ENCODE results near the gene DPF1. TPM values are rescaled to one million over a fixed set of nuclear protein-coding genes. Genes with fewer than 3 reads are reported as not detected.

DPF1 gene
- total RNA-seq, 1 experiment from 2014 or later = 1.0 TPM

DNA sequence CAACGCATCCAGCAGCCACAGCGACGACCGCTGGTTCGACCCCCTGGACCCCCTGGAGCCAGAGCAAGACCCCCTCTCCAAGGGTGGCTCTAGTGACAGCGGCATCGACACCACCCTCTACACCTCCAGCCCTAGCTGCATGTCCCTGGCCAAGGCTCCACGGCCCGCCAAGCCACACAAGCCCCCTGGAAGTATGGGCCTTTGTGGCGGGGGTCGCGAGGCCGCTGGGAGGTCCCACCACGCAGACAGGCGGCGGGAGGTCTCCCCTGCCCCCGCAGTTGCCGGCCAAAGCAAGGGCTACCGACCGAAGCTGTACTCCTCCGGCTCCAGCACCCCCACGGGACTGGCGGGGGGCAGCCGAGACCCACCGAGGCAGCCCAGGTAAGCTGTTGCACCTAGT lies 59.5 kb downstream of the DPF1 start:
- CTCF ChIA-PET = no interaction called here
- no peak for DNase-seq
- Mint-ChIP-seq H3K27me3 (ENCODE audit: unreplicated experiment) (no peaks in the 10 kb centered on the region), H3K4me1 (ENCODE audit: low read depth, unreplicated experiment) (no peaks in the 10 kb centered on the region), H3K27ac (ENCODE audit: unreplicated experiment) (no peak overlapping the region), H3K36me3 (ENCODE audit: insufficient read depth, unreplicated experiment) (peaks cover 46% of the 10 kb centered on the region), H3K4me3 (ENCODE audit: low read depth, unreplicated experiment) (no peak overlapping the region), H3K9me3 (ENCODE audit: low read depth, unreplicated experiment) (no peaks in the 10 kb centered on the region)
- BruUV-seq (replicated peaks) = no TSS peak
- TF ChIP-seq, protein P1, sequence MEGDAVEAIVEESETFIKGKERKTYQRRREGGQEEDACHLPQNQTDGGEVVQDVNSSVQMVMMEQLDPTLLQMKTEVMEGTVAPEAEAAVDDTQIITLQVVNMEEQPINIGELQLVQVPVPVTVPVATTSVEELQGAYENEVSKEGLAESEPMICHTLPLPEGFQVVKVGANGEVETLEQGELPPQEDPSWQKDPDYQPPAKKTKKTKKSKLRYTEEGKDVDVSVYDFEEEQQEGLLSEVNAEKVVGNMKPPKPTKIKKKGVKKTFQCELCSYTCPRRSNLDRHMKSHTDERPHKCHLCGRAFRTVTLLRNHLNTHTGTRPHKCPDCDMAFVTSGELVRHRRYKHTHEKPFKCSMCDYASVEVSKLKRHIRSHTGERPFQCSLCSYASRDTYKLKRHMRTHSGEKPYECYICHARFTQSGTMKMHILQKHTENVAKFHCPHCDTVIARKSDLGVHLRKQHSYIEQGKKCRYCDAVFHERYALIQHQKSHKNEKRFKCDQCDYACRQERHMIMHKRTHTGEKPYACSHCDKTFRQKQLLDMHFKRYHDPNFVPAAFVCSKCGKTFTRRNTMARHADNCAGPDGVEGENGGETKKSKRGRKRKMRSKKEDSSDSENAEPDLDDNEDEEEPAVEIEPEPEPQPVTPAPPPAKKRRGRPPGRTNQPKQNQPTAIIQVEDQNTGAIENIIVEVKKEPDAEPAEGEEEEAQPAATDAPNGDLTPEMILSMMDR (IDR thresholded peaks at IDR 0.05; ENCODE audit: unreplicated experiment) = no peak
- intact Hi-C loops (cut with micrococcal nuclease; ENCODE audit: unreplicated experiment) = no loop called here

DNA sequence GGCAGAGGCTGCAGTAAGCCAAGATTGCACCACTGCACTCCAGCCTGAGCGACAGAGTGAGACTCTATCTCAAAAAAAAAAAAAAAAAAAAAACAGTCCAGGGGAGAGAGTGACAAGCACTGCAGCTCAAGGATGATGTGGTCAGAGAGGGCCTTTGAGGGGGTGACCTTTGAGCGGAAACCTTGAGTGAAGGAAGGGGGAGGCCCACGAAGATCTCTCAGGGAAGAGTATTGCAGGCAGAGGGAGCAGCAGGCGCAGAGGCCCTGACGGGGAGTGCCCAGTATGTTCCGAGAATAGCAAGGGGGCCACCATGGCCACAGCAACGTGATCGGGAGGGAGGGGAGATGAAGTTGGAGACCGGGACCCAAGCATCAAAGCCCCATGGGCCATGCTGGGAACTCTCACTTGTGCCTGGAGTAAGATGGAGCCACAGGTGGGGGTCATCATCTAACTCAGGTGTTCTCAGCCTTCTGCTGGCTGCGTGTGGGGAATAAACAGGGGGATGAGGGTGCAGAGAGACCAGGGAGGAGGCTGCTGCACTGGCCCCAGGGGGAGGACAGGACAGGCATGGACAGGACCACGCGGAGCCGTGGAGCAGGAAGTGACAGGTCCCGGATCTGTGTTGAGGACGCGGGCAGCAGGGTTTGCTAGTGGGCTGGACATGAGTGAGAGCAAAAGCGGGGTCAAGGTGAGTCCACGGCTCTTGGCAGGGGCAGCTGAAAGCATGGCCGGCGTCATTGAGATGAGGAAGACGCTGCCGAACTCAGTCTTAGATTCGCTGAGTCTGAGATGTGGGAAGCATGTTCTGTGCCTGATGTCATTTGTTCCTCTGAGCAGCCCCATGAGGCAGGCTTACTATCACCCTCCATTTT lies 60.4 kb downstream of the DPF1 start:
- Mint-ChIP-seq H3K36me3 (ENCODE audit: insufficient read depth, unreplicated experiment) (peaks cover 45% of the 10 kb centered on the region), H3K4me3 (ENCODE audit: low read depth, unreplicated experiment) (no peak overlapping the region), H3K4me1 (ENCODE audit: low read depth, unreplicated experiment) (no peaks in the 10 kb centered on the region), H3K9me3 (ENCODE audit: low read depth, unreplicated experiment) (no peaks in the 10 kb centered on the region), H3K27me3 (ENCODE audit: unreplicated experiment) (no peaks in the 10 kb centered on the region), H3K27ac (ENCODE audit: unreplicated experiment) (no peak overlapping the region)
- intact Hi-C loops (cut with micrococcal nuclease; ENCODE audit: unreplicated experiment) = no loop called here
- TF ChIP-seq, protein P1 (IDR thresholded peaks at IDR 0.05; ENCODE audit: unreplicated experiment) = no peak
- no TSS peak for BruUV-seq (replicated peaks)
- CTCF ChIA-PET = no interaction called here
- no peak for DNase-seq

DNA sequence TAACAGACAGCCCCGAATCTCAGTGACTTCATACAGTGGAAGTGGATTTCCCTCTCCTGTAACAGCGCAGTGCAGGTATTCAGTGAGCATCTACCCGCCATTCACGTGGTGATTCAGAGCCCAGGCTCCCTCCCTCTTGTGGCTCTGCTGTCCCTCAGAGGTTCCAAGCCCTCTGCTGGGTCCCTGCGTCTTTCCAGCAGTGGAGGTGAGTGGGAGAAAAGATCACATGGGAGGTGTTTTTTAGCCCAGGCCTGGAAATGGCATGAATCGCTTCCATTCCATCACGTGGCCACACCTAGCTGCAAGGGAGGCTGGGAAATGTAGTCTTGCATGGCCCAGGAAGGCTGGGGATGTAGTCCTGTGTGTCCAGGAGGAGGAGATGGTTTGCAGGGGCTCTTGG lies 61.4 kb downstream of the DPF1 start:
- DNase-seq = no peak
- H3K9me3 Mint-ChIP-seq (ENCODE audit: low read depth, unreplicated experiment) = no peaks in the 10 kb centered on the region
- intact Hi-C loops (cut with micrococcal nuclease; ENCODE audit: unreplicated experiment) = no loop called here
- no peak overlapping the region for H3K4me3 Mint-ChIP-seq (ENCODE audit: low read depth, unreplicated experiment)
- TF ChIP-seq, protein P1 (IDR thresholded peaks at IDR 0.05; ENCODE audit: unreplicated experiment) = no peak
- BruUV-seq (replicated peaks) = no TSS peak
- H3K27me3 Mint-ChIP-seq (ENCODE audit: unreplicated experiment) = no peaks in the 10 kb centered on the region
- H3K27ac Mint-ChIP-seq (ENCODE audit: unreplicated experiment) = no peak overlapping the region
- no peaks in the 10 kb centered on the region for H3K4me1 Mint-ChIP-seq (ENCODE audit: low read depth, unreplicated experiment)
- CTCF ChIA-PET = no interaction called here
- peaks cover 40% of the 10 kb centered on the region for H3K36me3 Mint-ChIP-seq (ENCODE audit: insufficient read depth, unreplicated experiment)

DNA sequence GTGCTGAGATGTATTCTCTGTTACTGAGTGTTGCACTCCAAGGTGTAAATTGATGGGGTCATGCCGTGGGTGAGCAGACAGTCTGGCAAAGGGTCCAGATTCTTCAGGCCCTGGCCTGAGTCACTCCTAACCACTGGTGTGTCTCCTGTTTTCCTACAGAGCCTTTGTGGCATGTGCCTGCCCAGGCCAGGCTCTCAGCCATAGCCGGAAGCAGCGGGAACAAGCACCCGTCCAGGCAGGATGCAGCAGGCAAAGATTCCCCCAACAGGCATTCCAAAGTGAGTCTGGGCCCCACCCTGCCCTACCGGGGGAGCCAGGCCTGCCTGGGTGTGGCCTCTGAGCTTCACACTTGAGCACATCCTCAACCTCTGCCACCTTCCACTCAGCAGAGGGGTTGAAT lies 61.9 kb downstream of the DPF1 start:
- intact Hi-C loops (cut with micrococcal nuclease; ENCODE audit: unreplicated experiment) = no loop called here
- no peaks in the 10 kb centered on the region for H3K4me1 Mint-ChIP-seq (ENCODE audit: low read depth, unreplicated experiment)
- H3K27me3 Mint-ChIP-seq (ENCODE audit: unreplicated experiment) = no peaks in the 10 kb centered on the region
- H3K27ac Mint-ChIP-seq (ENCODE audit: unreplicated experiment) = no peak overlapping the region
- CTCF ChIA-PET = interaction anchor here (0.6 kb wide), 1 partner anchor 235 kb away, joined by 3 read pairs; no protein-coding TSS in a partner anchor
- DNase-seq = no peak
- peaks cover 45% of the 10 kb centered on the region for H3K36me3 Mint-ChIP-seq (ENCODE audit: insufficient read depth, unreplicated experiment)
- no TSS peak for BruUV-seq (replicated peaks)
- TF ChIP-seq, protein P1 (IDR thresholded peaks at IDR 0.05; ENCODE audit: unreplicated experiment) = no peak
- H3K4me3 Mint-ChIP-seq (ENCODE audit: low read depth, unreplicated experiment) = no peak overlapping the region
- no peaks in the 10 kb centered on the region for H3K9me3 Mint-ChIP-seq (ENCODE audit: low read depth, unreplicated experiment)

Other genes with a start within 250 kb of the DPF1 start
- 0.88 and 2.4 TPM in 2 replicates for gene PPP1R14A, start 32.2 kb upstream of the DPF1 start, total RNA-seq (2022)
- 1,023 and 1,082 TPM in 2 replicates for gene SPINT2, start 40.4 kb upstream of the DPF1 start, total RNA-seq (2022)
- gene C19orf33, start 80.0 kb upstream of the DPF1 start, total RNA-seq (2022) = 189 and 234 TPM in 2 replicates
- 45.0 and 45.4 TPM in 2 replicates for gene YIF1B, start 91.7 kb upstream of the DPF1 start, total RNA-seq (2022)
- 3.6 and 4.2 TPM in 2 replicates for gene KCNK6, start 95.6 kb upstream of the DPF1 start, total RNA-seq (2022)
- gene CATSPERG, start 111.6 kb upstream of the DPF1 start, total RNA-seq (2022) = 9.7 and 11.9 TPM in 2 replicates
- gene PSMD8, start 150.3 kb upstream of the DPF1 start, total RNA-seq (2022) = 226 and 233 TPM in 2 replicates
- gene GGN, start 163.8 kb upstream of the DPF1 start, total RNA-seq (2022) = 0.40 and 0.64 TPM in 2 replicates
- 3.4 and 5.4 TPM in 2 replicates for gene SPRED3, start 164.5 kb upstream of the DPF1 start, total RNA-seq (2022)
- gene FAM98C, start 178.9 kb upstream of the DPF1 start, total RNA-seq (2022) = 31.4 and 32.8 TPM in 2 replicates
- not detected in 2 replicates for gene RASGRP4, start 202.0 kb upstream of the DPF1 start, total RNA-seq (2022)
- 1.4 and 1.5 TPM in 2 replicates for gene RYR1, start 209.5 kb upstream of the DPF1 start, total RNA-seq (2022)